ENCODE results near the gene NTNG1. TPM values are rescaled to one million over a fixed set of nuclear protein-coding genes. Genes with fewer than 3 reads are reported as not detected.
A peak's percentile ranks its signal among the peaks of the same experiment; 100 is the strongest.
"Not testable (repeated sequence)": the region's sequence is repeated elsewhere in the genome, so short reads cannot be mapped to it uniquely, and the experiment has no call there.

Gene NTNG1
- polyA plus RNA-seq (2012; ENCODE audit: insufficient read depth, insufficient read length) = not detected

DNA sequence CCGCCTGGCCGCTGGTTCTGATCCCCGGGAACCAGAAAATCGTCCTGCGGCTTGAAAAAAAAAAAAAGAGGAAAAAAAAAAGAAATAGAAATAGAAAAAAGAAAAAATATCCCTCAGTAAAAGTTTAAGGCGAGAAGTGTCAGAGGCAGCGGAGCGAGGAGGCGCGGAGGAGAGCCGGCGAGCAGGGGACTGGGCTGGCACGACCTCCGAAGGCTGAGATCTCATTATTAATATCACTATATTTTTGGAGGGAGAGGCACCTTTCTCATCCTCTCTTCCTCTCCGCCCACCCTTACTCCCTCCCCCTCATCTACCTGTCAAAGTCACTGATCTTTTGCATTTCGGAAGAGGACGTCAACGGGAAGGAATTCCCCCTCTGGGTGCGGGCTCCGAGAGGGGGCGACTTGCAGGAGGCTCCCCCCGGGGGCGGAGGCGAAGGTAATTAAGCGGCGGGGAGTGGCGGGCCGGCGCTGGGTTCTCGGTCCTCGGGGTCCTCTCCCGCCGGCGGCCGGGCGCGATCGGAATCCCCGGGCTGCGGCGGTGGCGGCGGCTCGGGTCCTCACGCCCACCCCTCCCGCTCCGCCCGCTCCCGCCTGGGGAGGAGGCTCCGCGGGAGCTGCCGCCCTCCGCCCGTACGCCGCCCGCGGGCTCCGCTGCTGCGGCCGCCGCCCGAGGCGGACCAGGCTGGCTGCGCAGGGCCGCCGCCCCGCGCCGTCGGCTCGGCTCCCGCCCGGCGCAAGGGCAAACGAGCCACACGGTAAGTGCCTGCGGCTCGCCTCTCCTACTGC lies at the start of gene NTNG1:
Gene NTNG1 (plus strand): TSS at position 337 of the 788 bp plus-strand sequence.
- DNase-seq (ENCODE audit: low read depth, low spot score) = no peak
- peak within 1 kb of the TSS; percentile 8 for H3K4me3 ChIP-seq (ENCODE audit: low read length)

DNA sequence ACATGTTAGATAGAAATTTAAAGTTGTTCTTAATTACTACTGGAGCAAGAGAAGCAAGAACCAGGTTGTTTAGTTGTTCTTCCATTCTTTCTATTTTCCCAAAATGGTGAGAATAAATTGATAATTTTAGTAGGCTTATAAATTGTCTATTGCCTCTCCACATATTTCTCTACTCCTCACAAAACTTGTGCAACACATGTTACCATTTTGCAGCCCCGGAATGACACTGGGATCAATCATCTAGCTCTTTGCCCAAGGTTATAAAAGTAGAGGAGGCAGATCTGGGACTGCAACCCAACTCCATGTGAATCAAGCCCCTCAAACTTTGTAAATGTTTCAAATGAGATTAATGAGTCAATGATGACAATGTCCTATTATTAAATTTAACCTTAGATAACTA lies 49.4 kb upstream of the NTNG1 start:
- H3K4me3 ChIP-seq (ENCODE audit: low read length) = no peak overlapping the region
- DNase-seq (ENCODE audit: low read depth, low spot score) = no peak

GRCh38 chr1:107093395-107093794 lies 47.4 kb upstream of the NTNG1 start:
- not testable (repeated sequence) for DNase-seq (ENCODE audit: low read depth, low spot score); H3K4me3 ChIP-seq (ENCODE audit: low read length)

GRCh38 chr1:107095647-107096046 lies 45.2 kb upstream of the NTNG1 start:
- no peak overlapping the region for H3K4me3 ChIP-seq (ENCODE audit: low read length)
- DNase-seq (ENCODE audit: low read depth, low spot score) = no peak

- no peak for DNase-seq (ENCODE audit: low read depth, low spot score)
- H3K4me3 ChIP-seq (ENCODE audit: low read length) = no peak overlapping the region
These were observed 44.1 kb upstream of the NTNG1 start for GRCh38 chr1:107096690-107097089.

DNA sequence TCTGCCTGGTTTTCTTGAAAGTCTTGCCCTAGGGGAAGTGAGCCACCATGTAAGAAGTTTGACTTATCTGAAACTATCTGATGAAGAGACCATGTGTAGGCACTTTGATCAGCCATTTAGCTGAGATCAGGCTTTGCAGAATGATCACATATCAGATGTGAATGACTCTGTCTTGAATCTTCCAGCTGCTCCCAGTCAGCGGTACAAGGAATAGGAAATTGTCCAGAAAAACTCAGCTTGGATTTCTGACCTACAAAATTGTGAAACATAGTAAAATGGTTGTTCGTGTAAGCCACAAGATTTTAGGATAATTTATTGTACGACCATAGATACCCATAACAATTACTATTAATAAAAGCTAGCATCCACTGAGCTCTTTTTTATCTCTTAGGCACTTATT lies 41.9 kb upstream of the NTNG1 start:
- no peak overlapping the region for H3K4me3 ChIP-seq (ENCODE audit: low read length)

DNA sequence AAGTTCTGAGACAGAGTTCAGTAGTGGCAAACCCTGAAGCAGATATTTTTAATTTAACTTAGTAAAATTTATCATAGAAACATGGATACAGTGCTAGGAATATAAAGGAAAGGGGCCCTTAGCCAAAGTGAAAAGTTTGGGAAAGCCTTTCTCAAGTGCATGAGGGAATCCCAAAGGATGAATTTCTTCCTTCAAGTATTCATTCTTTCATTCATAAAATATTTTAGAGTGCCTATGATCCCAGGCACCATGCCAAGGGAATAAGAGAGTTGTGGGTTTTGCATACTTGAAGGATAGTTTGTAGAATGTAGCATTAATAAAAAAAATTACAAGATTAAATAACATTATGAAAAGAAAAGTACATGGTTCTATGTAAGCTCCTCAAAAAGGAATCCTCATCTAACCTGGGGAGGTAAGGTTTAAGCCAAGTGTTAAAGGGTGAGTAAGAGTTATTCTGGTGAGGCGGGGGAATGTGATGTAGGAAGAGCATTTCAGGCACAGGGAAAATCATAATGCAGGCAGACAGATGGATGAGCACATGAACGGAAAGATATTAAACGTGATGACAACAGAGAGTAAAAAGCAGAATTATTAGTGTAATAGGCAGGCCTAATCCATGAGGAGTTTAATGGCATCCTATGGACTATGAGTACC lies 40.4 kb upstream of the NTNG1 start:
- no peak for DNase-seq (ENCODE audit: low read depth, low spot score)
- H3K4me3 ChIP-seq (ENCODE audit: low read length) = no peak overlapping the region

More for the DNA sequence above, 41.9 kb upstream of the NTNG1 start:
- no peak for DNase-seq (ENCODE audit: low read depth, low spot score)

GRCh38 chr1:107105914-107106313 lies 34.9 kb upstream of the NTNG1 start:
- DNase-seq (ENCODE audit: low read depth, low spot score) = no peak
- no peak overlapping the region for H3K4me3 ChIP-seq (ENCODE audit: low read length)

- DNase-seq (ENCODE audit: low read depth, low spot score) = no peak
- H3K4me3 ChIP-seq (ENCODE audit: low read length) = no peak overlapping the region
These were observed 30.5 kb upstream of the NTNG1 start for GRCh38 chr1:107110326-107110725.

DNA sequence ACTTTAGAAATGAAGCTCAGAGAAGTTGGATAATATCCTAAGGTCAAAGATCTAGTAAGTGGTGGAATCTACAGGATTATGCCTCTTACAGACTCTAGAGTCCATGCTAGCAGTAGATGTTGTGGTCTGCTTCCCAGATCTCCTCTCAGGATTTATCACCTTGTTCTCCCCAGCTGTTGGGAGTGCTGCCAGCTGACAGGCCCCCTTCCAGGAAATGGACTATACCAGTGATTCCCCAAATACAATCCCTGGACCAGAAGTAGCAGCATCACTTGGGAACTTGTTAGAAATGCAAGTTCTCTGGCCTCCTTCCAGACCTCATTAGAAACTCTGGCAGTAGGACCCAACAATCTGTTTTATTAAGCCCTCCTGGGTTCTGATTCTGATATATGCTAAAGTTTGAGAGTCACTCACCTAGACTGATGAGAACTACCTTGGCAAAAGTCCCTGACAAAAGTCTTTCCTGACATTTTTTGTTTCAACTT lies 24.5 kb upstream of the NTNG1 start:
- DNase-seq (ENCODE audit: low read depth, low spot score) = no peak
- no peak overlapping the region for H3K4me3 ChIP-seq (ENCODE audit: low read length)

DNA sequence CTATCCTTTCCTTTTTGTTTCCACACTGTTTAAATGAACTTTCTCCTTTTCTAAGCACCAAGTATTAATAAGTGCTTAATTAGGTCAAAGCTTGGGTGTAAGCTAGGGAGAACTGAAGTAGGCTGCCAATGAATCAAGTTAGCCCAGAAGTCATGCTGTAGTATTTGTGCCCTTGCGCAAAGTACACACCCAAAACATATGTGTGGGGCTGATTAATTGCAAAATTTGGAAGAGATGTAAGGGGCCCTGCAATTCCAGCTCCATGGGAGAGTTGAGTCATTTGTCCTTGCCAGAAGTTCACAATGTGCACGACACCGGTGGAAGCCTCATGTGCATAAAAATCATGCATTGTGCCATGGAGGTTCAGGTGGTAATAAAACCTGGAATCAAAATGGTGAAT lies 18.6 kb upstream of the NTNG1 start:
- H3K4me3 ChIP-seq (ENCODE audit: low read length) = no peak overlapping the region
- DNase-seq (ENCODE audit: low read depth, low spot score) = no peak

DNA sequence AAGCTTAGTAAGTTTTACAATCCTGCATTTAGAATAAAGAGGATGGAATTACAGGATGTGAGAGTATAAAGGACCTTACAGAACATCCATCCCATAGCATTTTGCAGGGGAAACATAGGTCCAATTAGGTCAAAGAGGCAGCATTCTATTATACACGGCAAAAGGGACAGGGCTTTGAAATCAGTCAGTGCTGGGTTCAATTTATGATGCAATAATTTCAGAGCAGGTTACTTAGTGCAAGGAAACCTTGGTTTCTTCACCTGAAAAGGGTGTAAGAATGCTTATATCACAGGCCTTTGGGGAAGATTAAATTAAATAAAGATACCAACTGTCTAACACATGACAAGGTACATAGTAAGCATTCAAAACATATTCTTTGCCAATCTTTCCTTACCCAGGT lies 17.1 kb upstream of the NTNG1 start:
- no peak overlapping the region for H3K4me3 ChIP-seq (ENCODE audit: low read length)
- DNase-seq (ENCODE audit: low read depth, low spot score) = no peak

- no peak for DNase-seq (ENCODE audit: low read depth, low spot score)
- no peak overlapping the region for H3K4me3 ChIP-seq (ENCODE audit: low read length)
These were observed 16.1 kb upstream of the NTNG1 start for GRCh38 chr1:107124694-107125093.

DNA sequence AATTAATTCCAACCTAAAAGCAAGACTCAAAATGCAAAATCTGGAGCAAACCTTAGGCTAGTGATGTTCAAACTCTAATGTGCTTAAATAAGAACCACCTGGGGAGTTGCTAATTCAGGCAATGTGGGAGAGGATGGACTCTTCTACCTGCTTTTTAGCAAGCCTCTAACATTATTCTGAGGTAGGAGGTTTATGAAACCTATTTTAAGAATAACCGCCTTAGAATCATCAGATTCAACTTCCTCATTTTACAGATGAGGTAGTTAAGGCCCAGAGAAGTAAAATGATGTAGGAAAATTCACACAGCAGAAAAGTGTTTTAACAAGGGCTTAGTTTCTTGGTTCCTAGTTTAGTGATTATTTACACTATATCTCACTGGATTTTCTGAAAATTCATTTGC lies 8.6 kb upstream of the NTNG1 start:
- H3K4me3 ChIP-seq (ENCODE audit: low read length) = no peak overlapping the region

GRCh38 chr1:107132780-107133179 lies 8.1 kb upstream of the NTNG1 start:
- no peak overlapping the region for H3K4me3 ChIP-seq (ENCODE audit: low read length)
- DNase-seq (ENCODE audit: low read depth, low spot score) = no peak

More for the DNA sequence above, 8.6 kb upstream of the NTNG1 start:
- DNase-seq (ENCODE audit: low read depth, low spot score) = no peak

DNA sequence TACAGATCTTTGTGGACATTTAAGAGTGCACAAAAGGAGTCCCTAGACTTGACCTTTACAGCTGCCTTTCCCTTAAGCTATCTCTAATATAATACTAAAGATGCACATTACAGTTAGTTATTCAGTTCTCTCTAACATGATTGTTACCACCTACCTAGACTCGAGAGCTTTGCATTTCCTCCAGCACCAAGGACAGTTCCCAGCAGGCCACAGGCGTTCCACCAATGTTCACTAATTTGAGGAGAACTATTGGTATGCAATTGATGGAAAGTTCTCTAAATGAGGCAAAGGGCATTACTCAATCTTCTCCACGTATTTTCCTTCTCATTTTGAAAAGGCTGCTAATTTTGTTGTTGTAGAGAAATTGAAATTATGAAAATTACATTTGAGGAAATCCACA lies 5.4 kb upstream of the NTNG1 start:
- peak; percentile 37 for DNase-seq (ENCODE audit: low read depth, low spot score)
- no peak overlapping the region for H3K4me3 ChIP-seq (ENCODE audit: low read length)

GRCh38 chr1:107138166-107138565 lies 2.7 kb upstream of the NTNG1 start:
- no peak overlapping the region for H3K4me3 ChIP-seq (ENCODE audit: low read length)
- DNase-seq (ENCODE audit: low read depth, low spot score) = no peak

DNA sequence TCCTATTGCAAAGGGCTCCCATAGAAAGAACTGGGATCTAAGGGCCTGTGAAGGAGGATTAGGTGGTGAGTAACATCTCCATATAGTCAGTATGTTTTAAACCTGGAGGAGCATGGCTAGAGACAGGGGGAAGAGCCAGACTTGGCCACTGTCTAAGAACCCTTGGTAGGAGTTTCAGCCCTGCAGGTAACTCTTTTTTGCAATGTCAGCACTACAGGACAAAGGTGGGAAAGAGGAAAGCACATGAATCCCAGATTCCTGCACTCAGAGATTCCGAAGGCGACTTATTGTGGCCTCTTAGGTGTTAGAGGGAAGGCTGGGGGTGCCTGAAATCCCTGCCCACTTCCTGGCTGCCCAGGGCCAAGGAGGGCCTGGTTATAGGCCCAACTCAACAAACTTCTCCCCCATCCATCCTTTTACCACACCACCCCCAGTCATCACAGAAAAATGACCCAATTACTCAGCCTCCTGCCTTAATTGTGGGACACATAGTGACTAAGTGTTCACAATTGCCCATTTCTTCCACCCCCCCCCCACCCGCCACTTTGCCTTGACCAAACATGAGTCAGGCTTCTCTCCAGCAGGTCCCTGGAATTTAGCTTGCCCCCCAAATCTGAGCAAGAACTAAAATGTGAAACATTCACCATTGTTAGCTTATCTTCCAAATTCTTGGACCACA lies 1.9 kb upstream of the NTNG1 start:
- no peak overlapping the region for H3K4me3 ChIP-seq (ENCODE audit: low read length)
- no peak for DNase-seq (ENCODE audit: low read depth, low spot score)

DNA sequence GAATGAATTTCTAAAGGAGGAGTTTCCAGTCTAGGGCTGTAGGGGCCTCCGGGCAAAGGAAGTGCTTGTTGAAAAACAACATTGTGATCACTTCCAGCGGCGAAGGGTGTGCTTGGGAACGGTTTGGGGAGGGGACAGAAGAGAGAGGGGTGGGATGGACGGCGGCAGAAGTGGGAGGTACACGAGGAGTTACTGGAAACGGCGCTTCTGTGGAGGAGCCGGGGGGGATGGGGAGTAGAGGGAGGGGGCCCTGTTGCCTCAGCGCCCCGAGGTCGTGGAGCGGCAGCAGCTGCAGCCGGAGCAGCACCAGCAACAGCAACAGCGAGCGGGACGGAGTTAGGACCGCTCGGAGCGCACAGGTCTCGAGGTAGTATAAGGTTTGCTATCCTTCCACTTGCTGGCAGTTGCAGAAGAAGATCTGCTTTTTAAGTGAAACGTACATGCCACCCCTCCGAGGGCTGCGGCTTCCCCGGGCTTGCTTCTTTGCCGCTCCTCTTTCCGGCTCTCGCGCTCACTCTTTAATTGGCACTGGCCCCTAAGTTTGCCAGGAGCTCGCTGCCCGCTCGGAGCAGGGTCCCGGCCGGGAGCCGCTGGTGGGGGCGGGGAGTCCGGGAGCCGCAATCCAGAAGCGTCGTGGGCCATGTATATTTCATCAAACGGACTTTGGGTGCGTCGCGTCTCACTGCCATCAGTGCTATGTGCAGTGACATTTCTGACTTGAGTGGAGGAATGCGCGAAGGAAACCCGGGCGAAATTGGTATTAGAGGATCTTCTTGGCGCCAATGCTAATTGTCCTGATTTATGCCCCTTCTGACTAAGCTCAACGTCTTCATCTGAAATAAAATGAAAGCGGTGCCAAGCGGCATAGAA lies 771 bp upstream of the NTNG1 start:
- peak overlapping the region; percentile 8 for H3K4me3 ChIP-seq (ENCODE audit: low read length)
- DNase-seq (ENCODE audit: low read depth, low spot score) = peak; percentile 21
